GM21526 (cell line): ENCODE data around the gene PRDM11.

Source experiments
- ATAC-seq: cut with Tn5 transposase; IDR thresholded peaks from one replicate; pipeline ENCODE4 v1.9.1; 2021; ENCODE audit warnings: moderate library complexity; ENCODE audit not compliant: unreplicated experiment, low FRiP score

Gene PRDM11

GRCh38 chr11:45282081-45282480 lies 135.6 kb downstream of the PRDM11 start:
- ATAC-seq: no peak
